ENCODE results near the gene DOCK10. TPM values are rescaled to one million over a fixed set of nuclear protein-coding genes. Genes with fewer than 3 reads are reported as not detected.

DOCK10 gene
- polyA plus RNA-seq, 1 donor (not counting 4 experiments of a cell fraction or from before 2014, with no cell fraction given), result 2.5 TPM

DNA sequence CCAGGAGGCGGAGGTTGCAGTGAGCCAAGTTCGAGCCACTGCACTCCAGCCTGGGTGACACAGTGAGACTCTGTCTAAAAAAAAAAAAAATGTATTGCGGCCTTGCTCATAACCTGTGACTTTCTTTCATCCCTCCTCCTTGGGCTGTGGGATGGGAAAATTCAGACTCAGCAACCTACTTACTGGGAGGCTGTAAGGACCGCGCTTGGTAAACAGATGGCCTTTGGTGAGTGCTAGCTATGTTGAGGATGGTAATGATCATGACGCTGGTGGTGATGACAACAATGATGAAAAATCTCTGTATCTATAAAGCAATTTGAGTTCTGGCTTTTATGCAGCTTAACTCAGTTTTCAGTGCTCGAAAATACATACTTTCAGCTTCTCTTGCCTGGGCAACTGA, 261.4 kb downstream of the DOCK10 start:
- H3K79me2 ChIP-seq (ENCODE audit: control insufficient read depth, insufficient read depth, low read length), result no peaks in the 10 kb centered on the region
- H3K4me1 ChIP-seq (ENCODE audit: control insufficient read depth, extremely low read depth, insufficient read depth, low read length), result no peaks in the 10 kb centered on the region
- FAIRE-seq (no peak), DNase-seq (ENCODE audit: low read depth, low spot score) (no peak)
- H3K9ac ChIP-seq (ENCODE audit: control insufficient read depth, extremely low read depth, insufficient read depth, low read length), result no peak overlapping the region
- no peak for TF ChIP-seq CTCF (optimal IDR thresholded peaks at IDR 0.05 in 1 of 3, IDR thresholded peaks at IDR 0.05 in 1 of 3, conservative IDR thresholded peaks at IDR 0.05 in 1 of 3; ENCODE audit: extremely low read depth in 1 of 3, insufficient read depth in 2 of 3, low read length in 3 of 3)
- dilution Hi-C loops (cut with MboI; ENCODE audit: extremely low pct_ligation_motif_present, low sequenced_read_pairs), result no loop called here
- no peaks in the 10 kb centered on the region for H3K9me1 ChIP-seq (ENCODE audit: control insufficient read depth, extremely low read depth, insufficient read depth, low read length)
- H3K36me3 ChIP-seq (ENCODE audit: control insufficient read depth in 2 of 2, extremely low read depth in 1 of 2, insufficient read depth in 2 of 2, low read length in 2 of 2), result no peaks in the 10 kb centered on the region
- H3K27ac ChIP-seq (ENCODE audit: control insufficient read depth, insufficient read depth, low read length), result no peak overlapping the region
- H3K4me3 ChIP-seq (ENCODE audit: control insufficient read depth in 2 of 3, extremely low read depth in 1 of 3, insufficient read depth in 2 of 3, low read depth in 1 of 3, low read length in 3 of 3), result no peak overlapping the region
- H3K4me2 ChIP-seq (ENCODE audit: control insufficient read depth, extremely low read depth, insufficient read depth, low read depth, low read length), result no peak overlapping the region
- no peak overlapping the region for H2AFZ ChIP-seq (ENCODE audit: control insufficient read depth, low read length)
- H4K20me1 ChIP-seq (ENCODE audit: control insufficient read depth, extremely low read depth, insufficient read depth, low read length), result no peaks in the 10 kb centered on the region
- H3K9me3 ChIP-seq (ENCODE audit: control insufficient read depth, low read depth, low read length), result no peaks in the 10 kb centered on the region
- H3K27me3 ChIP-seq (ENCODE audit: control insufficient read depth, extremely low read depth, insufficient read depth, low read length), result no peaks in the 10 kb centered on the region

- DNase-seq (ENCODE audit: low read depth, low spot score) (no peak), FAIRE-seq (no peak)
- Histone ChIP-seq H3K27me3 (ENCODE audit: control insufficient read depth, extremely low read depth, insufficient read depth, low read length) (no peaks in the 10 kb centered on the region), H3K9me1 (ENCODE audit: control insufficient read depth, extremely low read depth, insufficient read depth, low read length) (no peaks in the 10 kb centered on the region), H3K36me3 (ENCODE audit: control insufficient read depth in 2 of 2, extremely low read depth in 1 of 2, insufficient read depth in 2 of 2, low read length in 2 of 2) (no peaks in the 10 kb centered on the region), H3K4me1 (ENCODE audit: control insufficient read depth, extremely low read depth, insufficient read depth, low read length) (no peaks in the 10 kb centered on the region), H3K4me2 (ENCODE audit: control insufficient read depth, extremely low read depth, insufficient read depth, low read depth, low read length) (no peak overlapping the region), H4K20me1 (ENCODE audit: control insufficient read depth, extremely low read depth, insufficient read depth, low read length) (no peaks in the 10 kb centered on the region), H3K9me3 (ENCODE audit: control insufficient read depth, low read depth, low read length) (no peaks in the 10 kb centered on the region), H3K27ac (ENCODE audit: control insufficient read depth, insufficient read depth, low read length) (no peak overlapping the region), H2AFZ (ENCODE audit: control insufficient read depth, low read length) (no peak overlapping the region), H3K4me3 (ENCODE audit: control insufficient read depth in 2 of 3, extremely low read depth in 1 of 3, insufficient read depth in 2 of 3, low read depth in 1 of 3, low read length in 3 of 3) (no peak overlapping the region), H3K79me2 (ENCODE audit: control insufficient read depth, insufficient read depth, low read length) (no peaks in the 10 kb centered on the region), H3K9ac (ENCODE audit: control insufficient read depth, extremely low read depth, insufficient read depth, low read length) (no peak overlapping the region)
- dilution Hi-C loops (cut with MboI; ENCODE audit: extremely low pct_ligation_motif_present, low sequenced_read_pairs), result no loop called here
- TF ChIP-seq CTCF (optimal IDR thresholded peaks at IDR 0.05 in 1 of 3, IDR thresholded peaks at IDR 0.05 in 1 of 3, conservative IDR thresholded peaks at IDR 0.05 in 1 of 3; ENCODE audit: extremely low read depth in 1 of 3, insufficient read depth in 2 of 3, low read length in 3 of 3) (no peak), EZH2 (IDR thresholded peaks at IDR 0.05; ENCODE audit: low read length) (no peak)
Observed at GRCh38 chr2:224780106-224780505, 262.2 kb downstream of the DOCK10 start.
